MCF 10A (cell line): ENCODE measurements around the gene HMOX2. TPM values are rescaled to one million over a fixed set of nuclear protein-coding genes. Genes with fewer than 3 reads are reported as not detected.
A peak's percentile ranks its signal among the peaks of the same experiment; 100 is the strongest.

Experiments used
- Bru-seq: library from RNA; stranded (reverse); fragments of 400-500 nt; gene quantifications from one replicate; lab custom pipeline; 2021; lab: Mats Ljungman, UMichigan
- BruChase-seq, 2 experiments: library from RNA; stranded (reverse); fragments of 400-500 nt; gene quantifications; one replicate each; lab custom pipeline; 2021; lab: Mats Ljungman, UMichigan
- BruUV-seq: library from RNA; stranded (reverse); fragments of 400-500 nt; replicated peaks from 2 replicates; lab custom pipeline; 2021; lab: Mats Ljungman, UMichigan
- CTCF ChIA-PET: fragments of 300-600 bp; sonication (Branson Sonifier 250); formaldehyde crosslinking; extraction: SDS; loops from one replicate; lab custom pipeline; 2021; ENCODE audit warnings: antibody characterized with exemption, inconsistent platforms; lab: Yijun Ruan, JAX
- POLR2A ChIA-PET: fragments of 300-600, 350-650 bp; sonication (Branson Sonifier 250); formaldehyde crosslinking; extraction: SDS; loops from one replicate; lab custom pipeline; 2020; ENCODE audit warnings: antibody characterized with exemption, inconsistent platforms; lab: Yijun Ruan, JAX
- DNase-seq: peaks from one replicate; pipeline ENCODE4 v3.0.0-alpha.2; 2018; ENCODE audit not compliant: unreplicated experiment
- H3K27ac Mint-ChIP-seq: one replicate; pipeline ENCODE4 v1.8.0; 2022; ENCODE audit warnings: mild to moderate bottlenecking, low read depth, mixed read lengths; ENCODE audit not compliant: unreplicated experiment
- H3K27me3 Mint-ChIP-seq: one replicate; pipeline ENCODE4 v1.8.0; 2022; ENCODE audit warnings: mixed read lengths; ENCODE audit not compliant: insufficient read depth, unreplicated experiment
- H3K36me3 Mint-ChIP-seq: one replicate; pipeline ENCODE4 v1.8.0; 2022; ENCODE audit warnings: mild to moderate bottlenecking, moderate library complexity, mixed read lengths; ENCODE audit not compliant: insufficient read depth, unreplicated experiment
- H3K4me1 Mint-ChIP-seq: one replicate; pipeline ENCODE4 v1.8.0; 2022; ENCODE audit warnings: mixed read lengths; ENCODE audit not compliant: insufficient read depth, unreplicated experiment
- H3K4me3 Mint-ChIP-seq: one replicate; pipeline ENCODE4 v1.8.0; 2022; ENCODE audit warnings: mild to moderate bottlenecking, moderate library complexity, mixed read lengths; ENCODE audit not compliant: unreplicated experiment
- H3K9me3 Mint-ChIP-seq: one replicate; pipeline ENCODE4 v1.8.0; 2022; ENCODE audit warnings: mixed read lengths; ENCODE audit not compliant: unreplicated experiment
- CTCF ChIP-seq: fragments of 200-600 bp; IDR thresholded peaks from one replicate; pipeline ENCODE4 v1.8.0; 2022; ENCODE audit warnings: antibody characterized with exemption, mild to moderate bottlenecking; ENCODE audit not compliant: unreplicated experiment
- intact Hi-C: fragments of 100-400 bp; cut with micrococcal nuclease; formaldehyde crosslinking; loops from 2 replicates; pipeline ENCODE4 v1.14.1; 2022
- long read RNA-seq: library from polyadenylated mRNA; stranded (forward); transcript quantifications from one replicate; pipeline ENCODE4 v2.0.0, GENCODE V29; 2022
- total RNA-seq: library from RNA; stranded (reverse); gene quantifications from 2 replicates; pipeline ENCODE4 v1.2.3, GENCODE V29; 2022

HMOX2 gene
- total RNA-seq: 60.4 and 65.6 TPM in 2 replicates
- Bru-seq, nascent RNA: percentile 72 among the genes with signal in this experiment
- BruChase-seq, experiment 1, labeled RNA remaining after a 6-hour chase: percentile 66 among the genes with signal in this experiment
- percentile 65 among the genes with signal in this experiment for BruChase-seq, experiment 2, labeled RNA remaining after a 2-hour chase
- long read RNA-seq, transcript HMOX2-205 (7 exons, 1,797 nt): minor isoform, 13 of 204 reads
- long read RNA-seq, transcript HMOX2-203 (6 exons, 1,727 nt): minor isoform, 10 of 204 reads
- long read RNA-seq, transcript HMOX2-208 (6 exons, 2,147 nt): major isoform, 122 of 204 reads
- long read RNA-seq, partial matches to known transcripts: 22 of 204 reads
- long read RNA-seq, other reads (novel, unspliced or antisense): 33 of 204 reads

DNA sequence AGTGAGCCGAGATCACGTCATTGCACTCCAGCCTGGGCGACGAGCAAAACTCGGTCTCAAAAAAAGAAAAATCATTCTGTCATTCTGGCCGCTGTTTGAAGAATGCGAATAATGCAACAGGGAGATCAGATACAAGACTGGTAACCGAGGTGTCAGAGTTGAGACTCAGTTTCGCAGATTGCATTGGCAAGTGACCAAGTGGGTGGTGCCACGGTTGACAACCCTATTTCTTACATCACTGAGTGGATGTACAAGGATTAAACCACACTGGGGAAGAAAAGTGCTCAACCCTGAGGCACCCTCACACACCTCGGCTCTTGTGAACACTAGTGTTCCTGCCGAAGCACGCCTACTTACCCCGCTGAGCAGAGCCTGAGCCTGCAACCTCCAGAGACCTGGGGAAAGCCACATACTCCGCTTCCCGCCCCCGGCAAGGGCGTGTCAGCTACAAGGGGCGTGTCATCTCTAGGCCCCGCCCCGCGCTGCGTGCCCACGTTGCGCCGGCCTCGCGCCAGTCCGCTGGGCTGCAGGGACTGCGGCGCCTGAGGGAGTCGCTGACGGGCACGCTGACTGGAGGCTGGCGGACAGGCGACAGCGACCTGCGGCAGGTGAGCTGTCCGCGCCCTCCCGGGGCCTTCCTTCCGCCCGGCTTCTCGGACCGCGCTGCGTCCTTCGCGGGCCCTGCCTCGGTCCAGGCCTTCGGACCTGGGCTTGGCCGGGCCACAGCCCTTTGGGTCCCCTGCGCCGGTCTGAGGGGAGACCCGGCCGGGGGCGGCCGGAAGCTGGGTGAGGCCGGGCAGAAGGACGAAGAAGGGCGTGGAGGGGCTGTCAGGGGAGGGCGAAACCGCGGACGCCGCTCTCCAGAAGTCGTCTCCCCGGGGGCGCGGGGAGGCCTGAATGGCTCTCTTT, at the start of gene HMOX2:
Gene HMOX2 (plus strand): TSS at position 519 of the 909 bp plus-strand sequence. CDS start 29,127 bp downstream, outside the sequence.
- H3K27me3 Mint-ChIP-seq: no peaks in the 10 kb centered on the region
- intact Hi-C loops: no loop called here
- BruUV-seq: no TSS peak
- peak; percentile 41 for TF ChIP-seq CTCF
- peak; percentile 92 for DNase-seq
- H3K36me3 Mint-ChIP-seq: peaks cover 29% of the 10 kb centered on the region
- H3K27ac Mint-ChIP-seq: peak within 1 kb of the TSS; percentile 63
- CTCF ChIA-PET: interaction anchor here (0.6 to 1.9 kb wide), 7 partner anchors 17 to 160 kb away, joined by 3 to 13 read pairs (median 4); partner anchors contain the start of gene GLIS2
- peak within 1 kb of the TSS; percentile 80 for H3K4me3 Mint-ChIP-seq
- POLR2A ChIA-PET: interaction anchor here (0.6 to 6.3 kb wide), 12 partner anchors 11 to 203 kb away, joined by 3 to 63 read pairs (median 5); partner anchors contain the start of gene UBALD1
- H3K9me3 Mint-ChIP-seq: no peaks in the 10 kb centered on the region
- H3K4me1 Mint-ChIP-seq: peaks cover 6% of the 10 kb centered on the region

GRCh38 chr16:4426722-4427372, 49.4 kb upstream of the HMOX2 start:
- BruUV-seq: no TSS peak

DNA sequence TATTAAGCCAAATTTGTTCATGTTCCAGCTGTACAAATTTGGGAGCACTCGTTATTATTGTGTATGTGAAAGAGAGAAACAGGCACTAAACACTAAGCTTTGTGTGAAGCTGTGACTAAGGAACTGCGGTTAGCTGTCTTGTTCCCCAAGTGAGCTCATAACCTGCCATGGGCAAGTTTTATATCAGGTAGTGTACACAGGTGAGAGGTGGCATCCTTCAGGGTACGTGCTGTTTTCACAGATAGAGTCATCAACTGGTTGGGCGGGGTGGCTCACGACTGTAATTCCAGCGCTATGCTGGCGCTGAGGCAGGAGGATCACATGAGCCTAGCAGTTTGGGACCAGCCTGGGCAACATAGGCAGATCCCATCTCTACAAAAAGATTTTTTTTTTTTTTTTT, 47.7 kb upstream of the HMOX2 start:
- no peak for DNase-seq
- TF ChIP-seq CTCF: no peak
- no peak overlapping the region for H3K27ac Mint-ChIP-seq
- no peak overlapping the region for H3K4me3 Mint-ChIP-seq
- H3K9me3 Mint-ChIP-seq: no peaks in the 10 kb centered on the region
- ChIA-PET CTCF (interaction anchor here (0.9 kb wide), 1 partner anchor 157 kb away, joined by 3 read pairs; no protein-coding TSS in a partner anchor), POLR2A (interaction anchor here (1.5 kb wide), 1 partner anchor 12 kb away, joined by 5 read pairs; the partner anchor contains the start of gene CORO7)
- BruUV-seq: no TSS peak
- H3K4me1 Mint-ChIP-seq: peaks cover 15% of the 10 kb centered on the region
- intact Hi-C loops: no loop called here
- H3K27me3 Mint-ChIP-seq: no peaks in the 10 kb centered on the region
- peaks cover 48% of the 10 kb centered on the region for H3K36me3 Mint-ChIP-seq

More at GRCh38 chr16:4426722-4427372, 49.4 kb upstream of the HMOX2 start:
- Mint-ChIP-seq H3K27ac (peak overlapping the region; percentile 97), H3K9me3 (no peaks in the 10 kb centered on the region), H3K4me1 (peaks cover 11% of the 10 kb centered on the region), H3K4me3 (peak overlapping the region; percentile 95), H3K36me3 (peaks cover 33% of the 10 kb centered on the region), H3K27me3 (no peaks in the 10 kb centered on the region)
- intact Hi-C loops: no loop called here
- POLR2A ChIA-PET: interaction anchor here (0.7 to 1.5 kb wide), 9 partner anchors 8 to 188 kb away, joined by 3 to 14 read pairs (median 5); partner anchors contain the start of genes CORO7, HMOX2 and UBALD1
- no peak for TF ChIP-seq CTCF
- DNase-seq: no peak
- CTCF ChIA-PET: interaction anchor here (0.5 to 0.7 kb wide), 5 partner anchors 11 to 157 kb away, joined by 3 to 4 read pairs (median 3); no protein-coding TSS in a partner anchor
